ENCODE data around the gene USP17L30. TPM values are rescaled to one million over a fixed set of nuclear protein-coding genes. Genes with fewer than 3 reads are reported as not detected.
"Not testable (repeated sequence)": the region's sequence is repeated elsewhere in the genome, so short reads cannot be mapped to it uniquely, and the experiment has no call there.

The USP17L30 gene
- total RNA-seq (2016; rRNA removed; fragmentation: Illumina TruSeq; extraction: Trizol), result not detected in 2 replicates
- total RNA-seq (2016; cell fraction: cytosol; rRNA removed; fragmentation: Illumina TruSeq; extraction: Trizol; ENCODE audit: low read depth), result not detected in 2 replicates
- not detected in 2 replicates for total RNA-seq (2016; cell fraction: insoluble cytoplasmic fraction; rRNA removed; fragmentation: Illumina TruSeq; extraction: Trizol)
- not detected in 2 replicates for total RNA-seq (2016; cell fraction: membrane; rRNA removed; fragmentation: Illumina TruSeq; extraction: Trizol)
- total RNA-seq (2016; cell fraction: nucleus; rRNA removed; fragmentation: Illumina TruSeq; extraction: Trizol), result not detected in 2 replicates
- not detected in 2 replicates for polyA plus RNA-seq (2011; rRNA removed)
- polyA plus RNA-seq (2011; cell fraction: cytosol; rRNA removed), result not detected in 2 replicates
- not detected in 2 replicates for polyA plus RNA-seq (2011; cell fraction: nucleus; rRNA removed)
- not detected in 2 replicates for polyA plus RNA-seq (2012)
- polyA plus RNA-seq (2016; cell fraction: cytosol; fragmentation: Illumina TruSeq; extraction: Trizol; ENCODE audit: low read depth), result not detected in 2 replicates
- polyA plus RNA-seq (2016; cell fraction: insoluble cytoplasmic fraction; fragmentation: Illumina TruSeq; extraction: Trizol; ENCODE audit: low read depth), result not detected in 2 replicates
- not detected in 2 replicates for polyA plus RNA-seq (2016; cell fraction: membrane; fragmentation: Illumina TruSeq; extraction: Trizol; ENCODE audit: low read depth)
- polyA plus RNA-seq (2016; cell fraction: nucleus; fragmentation: Illumina TruSeq; extraction: Trizol; ENCODE audit: insufficient read depth, low read depth), result not detected in 2 replicates
- polyA minus RNA-seq (2011; rRNA and poly(A)+ RNA removed; ENCODE audit: low replicate concordance), result not detected in 2 replicates
- polyA minus RNA-seq (2011; cell fraction: cytosol; rRNA and poly(A)+ RNA removed), result not detected in 2 replicates
- polyA minus RNA-seq (2011; cell fraction: nucleus; rRNA and poly(A)+ RNA removed), result not detected in 2 replicates
- not detected for Bru-seq, nascent RNA
- BruChase-seq, experiment 1, labeled RNA remaining after a 6-hour chase, result not detected
- BruChase-seq, experiment 2, labeled RNA remaining after a 2-hour chase, result not detected
- long read RNA-seq, experiment 1, result 0 reads
- long read RNA-seq, experiment 2, result 0 reads

GRCh38 chr4:9362829-9363228 lies at the start of gene USP17L30:
TSS of gene USP17L30 (plus strand) at chr4:9363129. CDS start at chr4:9363129, 0 bp downstream.
- H3K9ac ChIP-seq (ENCODE audit: insufficient read depth, low read depth, low read length); in situ Hi-C loops (cut with HindIII; ENCODE audit: extremely low pct_ligation_motif_present, low pct_unique_long_range_greater_than_20kb); H2AFZ ChIP-seq (ENCODE audit: low read length); FAIRE-seq; DNase-seq (ENCODE audit: low spot score); H3K27me3 ChIP-seq (ENCODE audit: control insufficient read depth in 1 of 2, insufficient read depth in 2 of 2, low read length in 2 of 2); BruUV-seq (replicated peaks); CTCF ChIA-PET (ENCODE audit: low intra/inter-chr PET ratio, low total read pairs); intact Hi-C loops (cut with micrococcal nuclease; ENCODE audit: unreplicated experiment); H3K9me3 ChIP-seq (ENCODE audit: low read length); H3K36me3 ChIP-seq (replicated peaks in 1 of 2; ENCODE audit: control insufficient read depth in 1 of 2, insufficient read depth in 2 of 2, low read length in 2 of 2); H3K4me1 ChIP-seq (ENCODE audit: insufficient read depth, low read length); H3K4me2 ChIP-seq (ENCODE audit: low read depth, low read length); POLR2A ChIA-PET; ATAC-seq; H3K79me2 ChIP-seq (ENCODE audit: insufficient read depth, low read length); H3K4me3 ChIP-seq (replicated peaks in 1 of 3; ENCODE audit: insufficient read depth in 1 of 3, low read depth in 2 of 3, low read length in 3 of 3); H3K27ac ChIP-seq (ENCODE audit: extremely low read length, insufficient read depth, low read length); H4K20me1 ChIP-seq (ENCODE audit: insufficient read depth, low read length): not testable (repeated sequence)
- WGBS (ENCODE audit: low lambda C conversion rate), result no CpG with 5 or more reads among the region's 15 CpGs

- FAIRE-seq; BruUV-seq (replicated peaks); ATAC-seq; H2AFZ ChIP-seq (ENCODE audit: low read length); CTCF ChIA-PET (ENCODE audit: low intra/inter-chr PET ratio, low total read pairs); H3K36me3 ChIP-seq (replicated peaks in 1 of 2; ENCODE audit: control insufficient read depth in 1 of 2, insufficient read depth in 2 of 2, low read length in 2 of 2); H3K27me3 ChIP-seq (ENCODE audit: control insufficient read depth in 1 of 2, insufficient read depth in 2 of 2, low read length in 2 of 2); H3K4me3 ChIP-seq (replicated peaks in 1 of 3; ENCODE audit: insufficient read depth in 1 of 3, low read depth in 2 of 3, low read length in 3 of 3); H3K4me2 ChIP-seq (ENCODE audit: low read depth, low read length); H3K79me2 ChIP-seq (ENCODE audit: insufficient read depth, low read length); H3K9ac ChIP-seq (ENCODE audit: insufficient read depth, low read depth, low read length); H3K9me3 ChIP-seq (ENCODE audit: low read length); H4K20me1 ChIP-seq (ENCODE audit: insufficient read depth, low read length); DNase-seq (ENCODE audit: low spot score); H3K27ac ChIP-seq (ENCODE audit: extremely low read length, insufficient read depth, low read length); H3K4me1 ChIP-seq (ENCODE audit: insufficient read depth, low read length); in situ Hi-C loops (cut with HindIII; ENCODE audit: extremely low pct_ligation_motif_present, low pct_unique_long_range_greater_than_20kb); intact Hi-C loops (cut with micrococcal nuclease; ENCODE audit: unreplicated experiment); POLR2A ChIA-PET: not testable (repeated sequence)
- 21% methylated on average over 4 of the region's 13 CpGs for WGBS (ENCODE audit: low lambda C conversion rate)
Observed at GRCh38 chr4:9324191-9324590, 38.7 kb upstream of the USP17L30 start.

- H3K27me3 ChIP-seq (ENCODE audit: control insufficient read depth in 1 of 2, insufficient read depth in 2 of 2, low read length in 2 of 2); H3K27ac ChIP-seq (ENCODE audit: extremely low read length, insufficient read depth, low read length); BruUV-seq (replicated peaks); H4K20me1 ChIP-seq (ENCODE audit: insufficient read depth, low read length); in situ Hi-C loops (cut with HindIII; ENCODE audit: extremely low pct_ligation_motif_present, low pct_unique_long_range_greater_than_20kb); H3K4me2 ChIP-seq (ENCODE audit: low read depth, low read length); DNase-seq (ENCODE audit: low spot score); H3K79me2 ChIP-seq (ENCODE audit: insufficient read depth, low read length); H3K9ac ChIP-seq (ENCODE audit: insufficient read depth, low read depth, low read length); CTCF ChIA-PET (ENCODE audit: low intra/inter-chr PET ratio, low total read pairs); H3K4me1 ChIP-seq (ENCODE audit: insufficient read depth, low read length); FAIRE-seq; intact Hi-C loops (cut with micrococcal nuclease; ENCODE audit: unreplicated experiment); POLR2A ChIA-PET; H2AFZ ChIP-seq (ENCODE audit: low read length); H3K36me3 ChIP-seq (replicated peaks in 1 of 2; ENCODE audit: control insufficient read depth in 1 of 2, insufficient read depth in 2 of 2, low read length in 2 of 2); ATAC-seq; H3K4me3 ChIP-seq (replicated peaks in 1 of 3; ENCODE audit: insufficient read depth in 1 of 3, low read depth in 2 of 3, low read length in 3 of 3); H3K9me3 ChIP-seq (ENCODE audit: low read length): not testable (repeated sequence)
- no CpG with 5 or more reads among the region's 15 CpGs for WGBS (ENCODE audit: low lambda C conversion rate)
Observed at GRCh38 chr4:9324865-9325264, 38.1 kb upstream of the USP17L30 start, which contains the start of gene USP17L24. TSS of gene USP17L24 (plus strand) at chr4:9325165. CDS start at chr4:9325165, 0 bp downstream.

GRCh38 chr4:9329611-9330010 lies 33.3 kb upstream of the USP17L30 start, which contains the start of gene USP17L25:
TSS of gene USP17L25 (plus strand) at chr4:9329911. CDS start at chr4:9329911, 0 bp downstream.
- ATAC-seq; intact Hi-C loops (cut with micrococcal nuclease; ENCODE audit: unreplicated experiment); H3K9ac ChIP-seq (ENCODE audit: insufficient read depth, low read depth, low read length); POLR2A ChIA-PET; H3K79me2 ChIP-seq (ENCODE audit: insufficient read depth, low read length); H2AFZ ChIP-seq (ENCODE audit: low read length); in situ Hi-C loops (cut with HindIII; ENCODE audit: extremely low pct_ligation_motif_present, low pct_unique_long_range_greater_than_20kb); BruUV-seq (replicated peaks); DNase-seq (ENCODE audit: low spot score); FAIRE-seq; H3K4me2 ChIP-seq (ENCODE audit: low read depth, low read length); H3K27ac ChIP-seq (ENCODE audit: extremely low read length, insufficient read depth, low read length); H3K4me3 ChIP-seq (replicated peaks in 1 of 3; ENCODE audit: insufficient read depth in 1 of 3, low read depth in 2 of 3, low read length in 3 of 3); H3K4me1 ChIP-seq (ENCODE audit: insufficient read depth, low read length); H3K36me3 ChIP-seq (replicated peaks in 1 of 2; ENCODE audit: control insufficient read depth in 1 of 2, insufficient read depth in 2 of 2, low read length in 2 of 2); H3K27me3 ChIP-seq (ENCODE audit: control insufficient read depth in 1 of 2, insufficient read depth in 2 of 2, low read length in 2 of 2); H3K9me3 ChIP-seq (ENCODE audit: low read length); CTCF ChIA-PET (ENCODE audit: low intra/inter-chr PET ratio, low total read pairs); H4K20me1 ChIP-seq (ENCODE audit: insufficient read depth, low read length): not testable (repeated sequence)
- WGBS (ENCODE audit: low lambda C conversion rate), result no CpG with 5 or more reads among the region's 15 CpGs

Data from HepG2 (cell line).